CD14-positive monocyte (primary cell): Measurements from ENCODE around the gene CCDC97. TPM values are rescaled to one million over a fixed set of nuclear protein-coding genes. Genes with fewer than 3 reads are reported as not detected.

Experiments
- DNase-seq, 3 donors: peaks; one replicate each; pipeline ENCODE4 v3.0.0-alpha.2; 2011 to 2022
- H2AFZ ChIP-seq: 2 replicates; pipeline ENCODE4 v1.6.0; 2012; ENCODE audit warnings: mild to moderate bottlenecking, low read depth, low read length, inconsistent platforms; ENCODE audit not compliant: insufficient read depth, poor library complexity, severe bottlenecking
- H3K27ac ChIP-seq, 2 donors: 1 replicate in 1 of 2; 2 replicates in 1 of 2; pipeline ENCODE4 v1.5.1; 2012 to 2013; ENCODE audit warnings: low read length in 2 of 2, control low read depth in 1 of 2, inconsistent platforms in 1 of 2, low read depth in 1 of 2, mild to moderate bottlenecking in 1 of 2
- H3K27me3 ChIP-seq, 2 donors: one replicate each; pipeline versions ENCODE4 v1.6.0 to v1.6.1; 2011 to 2013; ENCODE audit warnings: low read length in 2 of 2; ENCODE audit not compliant: control insufficient read depth in 2 of 2, insufficient read depth in 2 of 2
- H3K36me3 ChIP-seq, 2 donors: replicated peaks in 1 of 2; 1 replicate in 1 of 2; 2 replicates in 1 of 2; pipeline versions ENCODE4 v1.5.1 to v1.6.1; 2012 to 2013; ENCODE audit warnings: low read length in 2 of 2, control low read depth in 1 of 2, inconsistent platforms in 1 of 2, mild to moderate bottlenecking in 1 of 2; ENCODE audit not compliant: insufficient read depth in 2 of 2, control insufficient read depth in 1 of 2
- H3K4me1 ChIP-seq, 2 donors: 1 replicate in 1 of 2; 2 replicates in 1 of 2; pipeline versions ENCODE4 v1.5.1 to v1.6.1; 2012 to 2013; ENCODE audit warnings: low read length in 2 of 2, control low read depth in 1 of 2, inconsistent platforms in 1 of 2, mild to moderate bottlenecking in 1 of 2, moderate library complexity in 1 of 2; ENCODE audit not compliant: insufficient read depth in 2 of 2, control insufficient read depth in 1 of 2
- H3K4me2 ChIP-seq: replicated peaks from 2 replicates; pipeline ENCODE3; 2012; ENCODE audit warnings: low read length, moderate library complexity, mild to moderate bottlenecking; ENCODE audit not compliant: poor library complexity, severe bottlenecking; ENCODE audit errors: extremely low read depth
- H3K4me3 ChIP-seq, 3 experiments: fragments of 200-600 bp in 1 of 3; sonication (generic) in 1 of 3; replicated peaks in 1 of 3; 1 replicate in 2 of 3; 2 replicates in 1 of 3; pipeline ENCODE4 v1.5.1; 2011 to 2013; ENCODE audit warnings: low read length in 3 of 3, mild to moderate bottlenecking in 3 of 3, control low read depth in 2 of 3, low read depth in 2 of 3, inconsistent platforms in 1 of 3, moderate library complexity in 1 of 3
- H3K79me2 ChIP-seq: 2 replicates; pipeline ENCODE4 v1.6.0; 2012; ENCODE audit warnings: mild to moderate bottlenecking, control low read depth, inconsistent platforms, low read length, moderate library complexity; ENCODE audit not compliant: insufficient read depth
- H3K9ac ChIP-seq: 2 replicates; pipeline ENCODE4 v1.6.0; 2017; ENCODE audit warnings: low read length, mild to moderate bottlenecking; ENCODE audit not compliant: insufficient read depth, poor library complexity, severe bottlenecking
- H3K9me3 ChIP-seq, 2 donors: replicated peaks in 1 of 2; 1 replicate in 1 of 2; 2 replicates in 1 of 2; pipeline versions ENCODE4 v1.5.1 to v1.6.1; 2012 to 2013; ENCODE audit warnings: low read length in 2 of 2, control low read depth in 1 of 2; ENCODE audit not compliant: control insufficient read depth in 1 of 2, insufficient read depth in 1 of 2
- H4K20me1 ChIP-seq: 2 replicates; pipeline ENCODE4 v1.6.0; 2012; ENCODE audit warnings: mild to moderate bottlenecking, low read length, control low read depth, moderate library complexity; ENCODE audit not compliant: insufficient read depth
- H3K27ac Mint-ChIP-seq, 7 donors: one replicate each; pipeline ENCODE4 v1.8.0; 2020; ENCODE audit warnings: mild to moderate bottlenecking in 7 of 7, mixed read lengths in 7 of 7, moderate library complexity in 6 of 7, inconsistent platforms in 2 of 7
- H3K27me3 Mint-ChIP-seq, 3 donors: one replicate each; pipeline ENCODE4 v1.8.0; 2021 to 2022; ENCODE audit warnings: low read depth in 3 of 3, mild to moderate bottlenecking in 3 of 3, mixed read lengths in 3 of 3, moderate library complexity in 3 of 3, inconsistent platforms in 1 of 3
- H3K36me3 Mint-ChIP-seq, 2 donors: one replicate each; pipeline ENCODE4 v1.8.0; 2020; ENCODE audit warnings: mixed read lengths in 2 of 2, inconsistent platforms in 1 of 2, mild to moderate bottlenecking in 1 of 2
- H3K4me1 Mint-ChIP-seq: one replicate; pipeline ENCODE4 v1.8.0; 2020; ENCODE audit warnings: mild to moderate bottlenecking, mixed read lengths
- H3K4me3 Mint-ChIP-seq, 2 donors: one replicate each; pipeline ENCODE4 v1.8.0; 2020; ENCODE audit warnings: mild to moderate bottlenecking in 2 of 2, mixed read lengths in 2 of 2, moderate library complexity in 1 of 2
- H3K9me3 Mint-ChIP-seq, 7 donors: one replicate each; pipeline ENCODE4 v1.8.0; 2020 to 2022; ENCODE audit warnings: mixed read lengths in 7 of 7, mild to moderate bottlenecking in 6 of 7, moderate library complexity in 6 of 7, inconsistent platforms in 2 of 7
- CTCF ChIP-seq: fragments of 200-600 bp; IDR thresholded peaks from one replicate; pipeline ENCODE4 v1.8.0; 2022; ENCODE audit warnings: antibody characterized with exemption, mild to moderate bottlenecking
- WGBS: methylation state at CpG from one replicate; pipeline ENCODE4 v1.1.5; 2013; ENCODE audit warnings: missing lambda C conversion rate; ENCODE audit not compliant: insufficient coverage; 5-methylcytosine and 5-hydroxymethylcytosine counted together
- intact Hi-C, 2 donors: fragments of 100-400 bp; cut with micrococcal nuclease; formaldehyde crosslinking; loops; one replicate each; pipeline versions ENCODE4 v1.15.0 to v1.15.1; 2023
- polyA plus RNA-seq, 3 donors: library from polyadenylated mRNA; depleted of rRNA in 1 of 3; unstranded in 2 of 3; stranded (reverse) in 1 of 3; fragments of 300-500 nt in 2 of 3; fragments of >200 nt in 1 of 3; fragmentation: Illumina TruSeq in 2 of 3; gene quantifications; 1 replicate in 2 of 3; 2 replicates in 1 of 3; pipeline ENCODE4 v1.2.3, GENCODE V29; 2012 to 2021

The CCDC97 gene
- polyA plus RNA-seq, 3 donors, result 6.1 to 13.0 (median 8.8) TPM

- no peaks in the 10 kb centered on the region for H3K27me3 ChIP-seq
- H3K4me3 Mint-ChIP-seq, result no peak overlapping the region
- no peak for DNase-seq
- H3K9ac ChIP-seq, result no peak overlapping the region
- H3K36me3 Mint-ChIP-seq, result peaks cover 47 to 66% of the 10 kb centered on the region in 2 donors
- peaks cover 0 to 4% (median 0%) of the 10 kb centered on the region in 3 donors for H3K27me3 Mint-ChIP-seq
- 100% methylated on average over 2 of the region's 4 CpGs for WGBS
- H3K9me3 Mint-ChIP-seq, result no peaks in the 10 kb centered on the region
- no peaks in the 10 kb centered on the region for H3K9me3 ChIP-seq
- intact Hi-C loops, result no loop called here
- no peak for TF ChIP-seq CTCF
- H3K4me3 ChIP-seq, result no peak overlapping the region
- peaks cover 29 to 45% of the 10 kb centered on the region in 2 donors for H3K36me3 ChIP-seq
- H3K27ac Mint-ChIP-seq, result peak overlapping the region in 6 of 7 donors; percentile 74 to 99 (median 82)
- peaks cover 42% of the 10 kb centered on the region for H4K20me1 ChIP-seq
- peaks cover 77% of the 10 kb centered on the region for H3K4me1 Mint-ChIP-seq
- peak overlapping the region; percentile 52 to 76 for H3K27ac ChIP-seq
- H2AFZ ChIP-seq, result no peak overlapping the region
- H3K4me2 ChIP-seq, result no peak overlapping the region
- peaks cover 92 to 100% of the 10 kb centered on the region in 2 donors for H3K4me1 ChIP-seq
- peaks cover 63% of the 10 kb centered on the region for H3K79me2 ChIP-seq
Observed at GRCh38 chr19:41330481-41330880, 20.5 kb downstream of the CCDC97 start.

GRCh38 chr19:41330946-41331678 is 21.1 kb downstream of the CCDC97 start:
- no peak for TF ChIP-seq CTCF
- peaks cover 49 to 71% of the 10 kb centered on the region in 2 donors for H3K36me3 Mint-ChIP-seq
- peak overlapping the region; percentile 52 to 76 for H3K27ac ChIP-seq
- H3K27ac Mint-ChIP-seq, result peak overlapping the region; percentile 31 to 76 (median 55)
- H3K4me3 ChIP-seq, result no peak overlapping the region
- no peak for DNase-seq
- intact Hi-C loops, result no loop called here
- H3K36me3 ChIP-seq, result peaks cover 29 to 52% of the 10 kb centered on the region in 2 donors
- no peaks in the 10 kb centered on the region for H3K9me3 ChIP-seq
- 92% methylated on average over 26 of the region's 47 CpGs for WGBS
- no peak overlapping the region for H3K4me2 ChIP-seq
- no peak overlapping the region for H3K9ac ChIP-seq
- peaks cover 0 to 4% (median 0%) of the 10 kb centered on the region in 3 donors for H3K27me3 Mint-ChIP-seq
- H3K4me3 Mint-ChIP-seq, result no peak overlapping the region
- no peaks in the 10 kb centered on the region for H3K27me3 ChIP-seq
- H3K4me1 Mint-ChIP-seq, result peaks cover 78% of the 10 kb centered on the region
- H3K4me1 ChIP-seq, result peaks cover 92 to 100% of the 10 kb centered on the region in 2 donors
- H4K20me1 ChIP-seq, result peaks cover 41% of the 10 kb centered on the region
- no peaks in the 10 kb centered on the region for H3K9me3 Mint-ChIP-seq
- peaks cover 64% of the 10 kb centered on the region for H3K79me2 ChIP-seq
- H2AFZ ChIP-seq, result no peak overlapping the region
